ENCODE measurements around the gene TEPSIN. TPM values are rescaled to one million over a fixed set of nuclear protein-coding genes. Genes with fewer than 3 reads are reported as not detected.

TEPSIN gene
- total RNA-seq, 3 donors from 2014 or later, result 37.4 to 60.2 (median 50.0) TPM

DNA sequence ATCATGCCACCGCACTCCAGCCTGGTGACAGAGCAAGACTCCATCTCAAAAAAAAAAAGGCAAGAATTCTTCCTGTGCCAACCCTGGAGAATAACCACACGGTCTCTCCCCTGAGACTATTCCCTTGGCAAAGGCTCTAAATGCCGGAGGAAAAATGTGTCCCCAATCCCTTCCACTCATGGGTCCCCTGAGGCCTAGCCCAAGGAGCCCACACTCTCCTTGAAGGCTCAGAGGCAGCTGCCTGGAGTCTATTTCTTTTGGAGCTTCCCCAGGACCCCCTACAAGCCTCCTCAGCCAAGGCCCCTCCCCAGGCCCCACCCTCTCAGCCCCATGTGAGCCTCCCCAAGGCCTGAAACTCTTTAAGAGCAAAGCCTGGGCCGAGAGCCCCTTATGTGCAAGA lies 32.7 kb downstream of the TEPSIN start:
- intact Hi-C loops (cut with DNase I, micrococcal nuclease), result no loop called here
- no peaks in the 10 kb centered on the region for H3K4me1 ChIP-seq (ENCODE audit: low read depth)
- no peak overlapping the region for H3K4me3 ChIP-seq
- ATAC-seq, result no peak
- no peak for DNase-seq
- H3K36me3 ChIP-seq (ENCODE audit: low read depth), result no peaks in the 10 kb centered on the region
- TF ChIP-seq, protein P1, sequence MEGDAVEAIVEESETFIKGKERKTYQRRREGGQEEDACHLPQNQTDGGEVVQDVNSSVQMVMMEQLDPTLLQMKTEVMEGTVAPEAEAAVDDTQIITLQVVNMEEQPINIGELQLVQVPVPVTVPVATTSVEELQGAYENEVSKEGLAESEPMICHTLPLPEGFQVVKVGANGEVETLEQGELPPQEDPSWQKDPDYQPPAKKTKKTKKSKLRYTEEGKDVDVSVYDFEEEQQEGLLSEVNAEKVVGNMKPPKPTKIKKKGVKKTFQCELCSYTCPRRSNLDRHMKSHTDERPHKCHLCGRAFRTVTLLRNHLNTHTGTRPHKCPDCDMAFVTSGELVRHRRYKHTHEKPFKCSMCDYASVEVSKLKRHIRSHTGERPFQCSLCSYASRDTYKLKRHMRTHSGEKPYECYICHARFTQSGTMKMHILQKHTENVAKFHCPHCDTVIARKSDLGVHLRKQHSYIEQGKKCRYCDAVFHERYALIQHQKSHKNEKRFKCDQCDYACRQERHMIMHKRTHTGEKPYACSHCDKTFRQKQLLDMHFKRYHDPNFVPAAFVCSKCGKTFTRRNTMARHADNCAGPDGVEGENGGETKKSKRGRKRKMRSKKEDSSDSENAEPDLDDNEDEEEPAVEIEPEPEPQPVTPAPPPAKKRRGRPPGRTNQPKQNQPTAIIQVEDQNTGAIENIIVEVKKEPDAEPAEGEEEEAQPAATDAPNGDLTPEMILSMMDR (IDR thresholded peaks at IDR 0.05), result no peak
- no peaks in the 10 kb centered on the region for H3K9me3 ChIP-seq

DNA sequence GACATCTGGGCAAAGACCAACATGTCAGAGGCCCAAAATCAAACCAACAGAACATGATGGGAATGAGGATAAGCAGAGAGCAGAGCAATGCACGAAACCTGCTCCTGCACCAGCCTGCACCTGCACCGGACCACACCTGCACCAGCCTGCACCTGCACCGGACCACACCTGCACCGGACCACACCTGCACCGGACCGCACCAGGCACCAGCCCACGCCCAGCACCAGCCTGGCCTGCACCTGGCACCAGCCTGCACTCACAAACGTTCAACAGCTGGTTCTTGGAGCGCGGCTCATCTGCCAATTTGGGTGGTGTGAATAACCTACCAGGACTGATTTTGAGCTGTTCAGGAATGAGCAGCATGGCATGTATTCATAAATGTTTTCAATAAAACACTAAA lies 34.3 kb downstream of the TEPSIN start:
- intact Hi-C loops (cut with DNase I, micrococcal nuclease), result no loop called here
- ATAC-seq (peak; percentile 48), DNase-seq (peak in 2 of 3 donors; percentile 30 to 51)
- TF ChIP-seq, protein P1 (IDR thresholded peaks at IDR 0.05), result no peak
- Histone ChIP-seq H3K4me1 (ENCODE audit: low read depth) (no peaks in the 10 kb centered on the region), H3K36me3 (ENCODE audit: low read depth) (no peaks in the 10 kb centered on the region), H3K9me3 (no peaks in the 10 kb centered on the region), H3K4me3 (no peak overlapping the region)

DNA sequence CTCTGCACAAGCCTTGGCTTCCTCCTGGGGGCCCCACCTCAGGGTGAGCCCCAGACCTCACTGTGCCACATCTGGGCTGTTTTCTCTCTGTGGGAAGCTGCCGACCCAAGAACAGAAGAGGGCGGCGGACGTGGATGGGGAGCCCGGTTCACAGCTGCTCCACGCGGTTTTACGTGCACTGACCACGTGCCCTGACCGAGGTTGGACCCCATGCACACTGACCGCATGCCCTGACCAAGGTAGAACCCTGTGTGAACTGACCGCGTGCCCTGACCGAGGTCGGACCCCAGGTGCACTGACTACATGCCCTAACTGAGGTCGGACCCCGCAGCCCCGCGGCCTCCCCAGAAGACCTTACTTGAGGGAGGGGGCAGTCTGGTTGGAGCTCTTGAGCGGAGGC lies 35.7 kb downstream of the TEPSIN start:
- TF ChIP-seq, protein P1 (IDR thresholded peaks at IDR 0.05), result no peak
- no peak overlapping the region for H3K4me3 ChIP-seq
- H3K9me3 ChIP-seq, result no peaks in the 10 kb centered on the region
- DNase-seq (no peak), ATAC-seq (no peak)
- intact Hi-C loops (cut with DNase I, micrococcal nuclease), result no loop called here
- no peaks in the 10 kb centered on the region for H3K4me1 ChIP-seq (ENCODE audit: low read depth)
- H3K36me3 ChIP-seq (ENCODE audit: low read depth), result no peaks in the 10 kb centered on the region

DNA sequence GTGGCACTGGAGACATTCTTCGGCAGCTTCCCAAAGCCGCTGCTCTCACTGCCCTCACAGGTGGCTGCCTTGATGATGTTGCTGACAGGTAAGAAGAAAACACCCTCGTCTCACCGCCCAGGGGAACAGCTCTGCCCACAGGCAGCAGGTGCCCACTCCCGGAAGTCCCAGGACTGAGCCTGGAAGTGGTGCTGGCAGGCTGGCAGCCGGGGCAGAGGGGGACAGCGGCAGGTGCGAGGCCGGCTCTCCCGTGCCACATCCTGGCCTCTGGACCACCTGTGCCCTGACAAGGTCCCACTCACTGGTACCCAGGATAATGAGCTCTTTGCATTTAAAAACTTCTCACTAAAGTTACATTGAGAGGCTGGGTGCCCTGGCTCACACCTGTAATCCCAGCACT lies 36.5 kb downstream of the TEPSIN start:
- intact Hi-C loops (cut with DNase I, micrococcal nuclease), result no loop called here
- TF ChIP-seq, protein P1 (IDR thresholded peaks at IDR 0.05), result no peak

DNA sequence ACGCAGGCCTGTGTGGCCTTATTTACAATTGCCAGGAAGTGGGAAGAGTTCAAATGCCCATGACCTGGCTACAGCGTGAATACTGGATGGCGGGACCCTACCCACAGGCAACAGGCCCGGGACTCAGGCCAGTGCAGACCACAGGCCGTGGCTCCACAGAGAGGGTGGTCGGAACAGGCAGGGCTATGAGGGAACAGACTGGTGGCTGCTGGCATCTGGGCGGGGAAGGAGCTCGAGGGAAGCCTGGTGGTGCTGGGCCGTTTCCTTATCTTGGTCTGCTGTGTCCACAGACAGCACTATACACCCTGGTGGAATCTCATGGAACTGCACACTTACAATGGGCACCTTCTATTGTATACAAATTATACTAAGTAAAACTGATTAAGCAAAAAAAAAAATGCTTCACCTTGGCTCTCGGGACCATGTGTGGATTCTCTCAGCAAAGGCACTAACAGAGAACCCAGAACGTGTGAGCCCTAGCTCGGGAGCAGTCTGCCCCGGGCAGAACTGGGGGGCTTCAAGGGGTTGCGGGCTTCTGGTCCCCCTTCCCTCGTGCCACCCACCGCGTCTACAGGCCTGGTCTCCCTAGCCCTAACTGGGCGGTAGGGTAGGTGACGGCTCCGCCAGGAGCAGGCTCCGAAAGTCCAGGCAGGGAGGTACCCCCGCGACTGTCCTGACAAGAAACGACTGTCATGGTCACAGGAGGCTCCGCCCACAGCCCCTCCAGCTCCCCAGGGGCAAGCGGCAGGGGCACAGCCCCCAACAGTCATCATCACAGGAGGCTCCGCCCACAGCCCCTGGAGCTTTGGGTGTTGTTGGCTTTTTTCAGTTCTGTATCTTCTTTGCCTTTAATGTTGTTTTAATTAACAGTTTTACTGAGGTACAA lies 37.9 kb downstream of the TEPSIN start:
- Histone ChIP-seq H3K36me3 (ENCODE audit: low read depth) (no peaks in the 10 kb centered on the region), H3K9me3 (no peaks in the 10 kb centered on the region), H3K4me3 (no peak overlapping the region), H3K4me1 (ENCODE audit: low read depth) (no peaks in the 10 kb centered on the region)
- DNase-seq, result peak in 1 of 3 donors; percentile 88
- intact Hi-C loops (cut with DNase I, micrococcal nuclease), result no loop called here
- peak; percentile 91 for ATAC-seq
- TF ChIP-seq, protein P1 (IDR thresholded peaks at IDR 0.05), result peak; percentile 27

More for the DNA sequence above, 36.5 kb downstream of the TEPSIN start:
- Histone ChIP-seq H3K36me3 (ENCODE audit: low read depth) (no peaks in the 10 kb centered on the region), H3K4me3 (no peak overlapping the region), H3K4me1 (ENCODE audit: low read depth) (no peaks in the 10 kb centered on the region), H3K9me3 (no peaks in the 10 kb centered on the region)
- no peak for DNase-seq
- no peak for ATAC-seq

Measured in mucosa of descending colon (tissue), 3 donors.